Tibial nerve (tissue), 4 donors: Measurements from ENCODE around the gene EEF2. TPM values are rescaled to one million over a fixed set of nuclear protein-coding genes. Genes with fewer than 3 reads are reported as not detected.

ENCODE experiments used
- DNase-seq, 2 donors: peaks; one replicate each; pipeline ENCODE4 v3.0.0-alpha.2; 2019; ENCODE audit warnings: low spot score in 2 of 2
- H3K27ac ChIP-seq, 4 donors: fragments of 200-600 bp; sonication (generic) in 3 of 4; one replicate each; pipeline ENCODE4 v1.5.1; 2017 to 2019; ENCODE audit warnings: mild to moderate bottlenecking in 1 of 4
- H3K27me3 ChIP-seq, 2 donors: fragments of 200-600 bp; sonication (generic) in 1 of 2; one replicate each; pipeline versions ENCODE4 v1.5.1 to v1.6.0; 2017 to 2019
- H3K36me3 ChIP-seq, 3 donors: fragments of 200-600 bp; sonication (generic); one replicate each; pipeline ENCODE4 v1.5.1; 2018 to 2019
- H3K4me1 ChIP-seq, 4 donors: fragments of 200-600 bp; sonication (generic) in 3 of 4; one replicate each; pipeline ENCODE4 v1.5.1; 2017 to 2019
- H3K4me3 ChIP-seq, 4 donors: fragments of 200-600 bp; sonication (generic) in 3 of 4; one replicate each; pipeline ENCODE4 v1.5.1; 2017 to 2019; ENCODE audit warnings: mild to moderate bottlenecking in 1 of 4, moderate library complexity in 1 of 4
- H3K9me3 ChIP-seq, 4 donors: fragments of 200-600 bp; sonication (generic) in 3 of 4; one replicate each; pipeline ENCODE4 v1.5.1; 2017 to 2019
- EP300 ChIP-seq, 2 donors: sonication (generic); formaldehyde crosslinking; IDR thresholded peaks; one replicate each; pipeline ENCODE4 v1.6.1; 2017; ENCODE audit warnings: antibody characterized with exemption in 2 of 2, mild to moderate bottlenecking in 1 of 2
- POLR2A ChIP-seq, 2 donors: fragments of 450-650 bp; IDR thresholded peaks; one replicate each; pipeline ENCODE4 v1.6.1; 2017; ENCODE audit warnings: antibody characterized with exemption in 2 of 2, mild to moderate bottlenecking in 2 of 2, moderate library complexity in 2 of 2
- WGBS, 2 donors: methylation state at CpG; one replicate each; pipeline ENCODE4 v1.1.5; 2018; 5-methylcytosine and 5-hydroxymethylcytosine counted together
- total RNA-seq, 4 donors: library from RNA; depleted of rRNA; stranded (reverse); fragments of >200 nt; gene quantifications; one replicate each; pipeline ENCODE4 v1.1.0, GENCODE V29; 2016
- TF ChIP-seq, protein P1 (sequence below), 5 experiments: fragments of 200-600 bp in 3 of 5; fragments of 450-650 bp in 2 of 5; sonication (generic) in 3 of 5; IDR thresholded peaks; one replicate each; pipeline ENCODE4 v1.5.1; 2016 to 2019; ENCODE audit warnings: antibody characterized with exemption in 5 of 5, mild to moderate bottlenecking in 3 of 5, moderate library complexity in 2 of 5

The EEF2 gene
- total RNA-seq, 4 donors from 2014 or later = 1,233 to 1,650 (median 1,549) TPM

DNA sequence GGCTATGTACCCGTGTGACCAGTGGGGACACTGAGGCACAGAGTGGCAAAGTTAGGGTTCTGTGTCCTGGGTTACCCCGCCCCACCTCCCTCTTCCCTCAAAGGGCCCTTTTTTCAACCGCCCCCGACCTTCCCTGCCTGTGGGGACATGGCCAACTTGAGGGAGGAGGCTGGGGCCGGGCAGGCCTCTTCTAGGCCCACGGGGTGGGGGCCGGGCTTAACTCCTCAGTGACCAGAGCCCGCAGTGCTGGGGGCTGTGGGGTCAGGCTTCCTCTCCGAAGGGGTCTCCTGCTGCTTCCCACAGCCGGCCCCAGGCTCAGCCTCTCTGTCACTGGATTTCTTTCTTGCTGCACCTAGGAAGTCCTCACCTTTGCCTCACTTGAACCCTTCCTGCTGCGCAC lies 46.2 kb upstream of the EEF2 start:
- H3K36me3 ChIP-seq = peaks cover 5 to 86% (median 21%) of the 10 kb centered on the region in 3 donors
- 34 to 58% methylated on average over 8 to 9 of the region's 11 CpGs for WGBS, 2 donors
- DNase-seq = no peak
- no peak overlapping the region for H3K4me3 ChIP-seq
- TF ChIP-seq, protein P1, sequence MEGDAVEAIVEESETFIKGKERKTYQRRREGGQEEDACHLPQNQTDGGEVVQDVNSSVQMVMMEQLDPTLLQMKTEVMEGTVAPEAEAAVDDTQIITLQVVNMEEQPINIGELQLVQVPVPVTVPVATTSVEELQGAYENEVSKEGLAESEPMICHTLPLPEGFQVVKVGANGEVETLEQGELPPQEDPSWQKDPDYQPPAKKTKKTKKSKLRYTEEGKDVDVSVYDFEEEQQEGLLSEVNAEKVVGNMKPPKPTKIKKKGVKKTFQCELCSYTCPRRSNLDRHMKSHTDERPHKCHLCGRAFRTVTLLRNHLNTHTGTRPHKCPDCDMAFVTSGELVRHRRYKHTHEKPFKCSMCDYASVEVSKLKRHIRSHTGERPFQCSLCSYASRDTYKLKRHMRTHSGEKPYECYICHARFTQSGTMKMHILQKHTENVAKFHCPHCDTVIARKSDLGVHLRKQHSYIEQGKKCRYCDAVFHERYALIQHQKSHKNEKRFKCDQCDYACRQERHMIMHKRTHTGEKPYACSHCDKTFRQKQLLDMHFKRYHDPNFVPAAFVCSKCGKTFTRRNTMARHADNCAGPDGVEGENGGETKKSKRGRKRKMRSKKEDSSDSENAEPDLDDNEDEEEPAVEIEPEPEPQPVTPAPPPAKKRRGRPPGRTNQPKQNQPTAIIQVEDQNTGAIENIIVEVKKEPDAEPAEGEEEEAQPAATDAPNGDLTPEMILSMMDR (IDR thresholded peaks at IDR 0.05) = no peak
- TF ChIP-seq EP300 (IDR thresholded peaks at IDR 0.05) = no peak
- no peak for TF ChIP-seq POLR2A (IDR thresholded peaks at IDR 0.05)
- peaks cover 0 to 51% (median 29%) of the 10 kb centered on the region in 4 donors for H3K4me1 ChIP-seq
- peak overlapping the region; percentile 48 to 87 (median 71) for H3K27ac ChIP-seq
- H3K27me3 ChIP-seq = no peaks in the 10 kb centered on the region
- no peaks in the 10 kb centered on the region for H3K9me3 ChIP-seq

DNA sequence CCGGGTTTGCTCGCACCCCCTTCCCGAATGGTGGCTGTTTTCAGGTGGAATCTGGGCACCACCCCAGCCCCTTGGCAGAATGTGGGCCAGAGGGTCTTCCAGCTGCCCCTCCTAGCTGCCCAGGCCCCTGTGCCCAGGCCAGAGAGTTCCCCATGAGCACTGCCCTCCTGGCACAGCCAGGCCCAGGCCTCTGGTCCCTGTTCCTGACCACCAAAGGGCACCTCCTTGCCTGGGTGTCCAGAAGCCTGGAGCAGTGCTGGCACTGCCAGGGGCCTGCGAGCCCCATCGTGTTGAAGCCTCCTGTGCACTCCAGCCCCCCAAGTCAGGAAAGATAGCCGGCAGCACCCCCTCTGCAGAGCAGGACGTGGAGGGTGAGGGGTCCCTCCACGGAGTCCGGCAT lies 45.7 kb upstream of the EEF2 start:
- no peak for DNase-seq
- no peaks in the 10 kb centered on the region for H3K27me3 ChIP-seq
- H3K9me3 ChIP-seq = no peaks in the 10 kb centered on the region
- peaks cover 5 to 89% (median 21%) of the 10 kb centered on the region in 3 donors for H3K36me3 ChIP-seq
- peaks cover 0 to 51% (median 29%) of the 10 kb centered on the region in 4 donors for H3K4me1 ChIP-seq
- TF ChIP-seq, protein P1 (IDR thresholded peaks at IDR 0.05) = no peak
- TF ChIP-seq EP300 (IDR thresholded peaks at IDR 0.05) (no peak), POLR2A (IDR thresholded peaks at IDR 0.05) (no peak)
- 60 to 78% methylated on average over 4 to 9 of the region's 9 CpGs for WGBS, 2 donors
- H3K27ac ChIP-seq = peak overlapping the region; percentile 36 to 87 (median 71)
- no peak overlapping the region for H3K4me3 ChIP-seq

DNA sequence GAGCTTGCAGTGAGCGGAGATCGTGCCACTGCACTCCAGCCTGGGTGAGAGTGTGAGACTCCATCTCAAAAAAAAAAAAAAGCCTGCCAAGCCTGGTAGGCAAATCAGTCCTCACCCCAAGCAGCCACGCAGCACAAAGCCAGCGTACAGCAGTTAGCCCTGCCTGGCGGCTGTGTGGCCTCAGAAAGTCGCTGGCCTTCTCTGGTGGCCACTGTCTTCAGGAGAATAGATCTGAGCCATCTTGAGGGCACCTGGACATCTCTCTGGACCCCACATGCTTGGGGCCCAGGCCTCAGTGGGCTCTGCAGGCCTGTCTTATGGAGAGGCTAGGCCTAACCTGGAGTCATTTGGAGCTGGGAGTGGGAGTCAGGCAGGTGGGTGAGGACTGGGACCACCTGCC lies 45.3 kb upstream of the EEF2 start:
- TF ChIP-seq, protein P1 (IDR thresholded peaks at IDR 0.05) = no peak
- TF ChIP-seq EP300 (IDR thresholded peaks at IDR 0.05) (no peak), POLR2A (IDR thresholded peaks at IDR 0.05) (no peak)
- 92 to 96% methylated on average over 6 of the region's 6 CpGs for WGBS, 2 donors

DNA sequence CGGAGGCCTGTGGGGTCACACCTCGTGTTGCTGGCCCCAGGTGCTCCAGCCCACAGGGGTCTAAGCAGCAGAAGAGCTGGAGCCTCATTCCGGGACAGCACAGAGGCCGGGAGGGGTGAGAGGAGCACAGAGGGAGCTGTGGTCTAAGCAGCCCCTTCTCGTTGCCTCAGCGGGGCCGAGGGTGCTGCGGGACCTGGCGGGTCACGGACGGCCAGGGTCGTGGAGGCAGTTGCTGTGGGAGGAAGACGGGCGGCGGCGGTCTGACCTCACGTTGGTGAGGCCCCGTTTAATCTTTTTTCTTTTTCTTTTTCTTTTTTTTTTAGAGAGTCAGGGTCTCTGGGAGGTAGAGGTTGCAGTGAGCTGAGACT lies 44.0 kb upstream of the EEF2 start:
- TF ChIP-seq, protein P1 (IDR thresholded peaks at IDR 0.05) = no peak
- TF ChIP-seq EP300 (IDR thresholded peaks at IDR 0.05) (no peak), POLR2A (IDR thresholded peaks at IDR 0.05) (no peak)
- no peak for DNase-seq
- 77 to 80% methylated on average over 18 of the region's 18 CpGs for WGBS, 2 donors
- no peak overlapping the region for H3K27ac ChIP-seq
- peaks cover 0 to 42% (median 20%) of the 10 kb centered on the region in 4 donors for H3K4me1 ChIP-seq
- no peaks in the 10 kb centered on the region for H3K9me3 ChIP-seq
- H3K27me3 ChIP-seq = no peaks in the 10 kb centered on the region
- H3K36me3 ChIP-seq = peaks cover 5 to 90% (median 26%) of the 10 kb centered on the region in 3 donors
- no peak overlapping the region for H3K4me3 ChIP-seq

More for the DNA sequence above, 45.3 kb upstream of the EEF2 start:
- Histone ChIP-seq H3K27me3 (no peaks in the 10 kb centered on the region), H3K4me3 (no peak overlapping the region), H3K36me3 (peaks cover 5 to 90% (median 21%) of the 10 kb centered on the region in 3 donors), H3K4me1 (peaks cover 0 to 51% (median 29%) of the 10 kb centered on the region in 4 donors), H3K27ac (peak overlapping the region; percentile 36 to 87 (median 71)), H3K9me3 (no peaks in the 10 kb centered on the region)
- no peak for DNase-seq

DNA sequence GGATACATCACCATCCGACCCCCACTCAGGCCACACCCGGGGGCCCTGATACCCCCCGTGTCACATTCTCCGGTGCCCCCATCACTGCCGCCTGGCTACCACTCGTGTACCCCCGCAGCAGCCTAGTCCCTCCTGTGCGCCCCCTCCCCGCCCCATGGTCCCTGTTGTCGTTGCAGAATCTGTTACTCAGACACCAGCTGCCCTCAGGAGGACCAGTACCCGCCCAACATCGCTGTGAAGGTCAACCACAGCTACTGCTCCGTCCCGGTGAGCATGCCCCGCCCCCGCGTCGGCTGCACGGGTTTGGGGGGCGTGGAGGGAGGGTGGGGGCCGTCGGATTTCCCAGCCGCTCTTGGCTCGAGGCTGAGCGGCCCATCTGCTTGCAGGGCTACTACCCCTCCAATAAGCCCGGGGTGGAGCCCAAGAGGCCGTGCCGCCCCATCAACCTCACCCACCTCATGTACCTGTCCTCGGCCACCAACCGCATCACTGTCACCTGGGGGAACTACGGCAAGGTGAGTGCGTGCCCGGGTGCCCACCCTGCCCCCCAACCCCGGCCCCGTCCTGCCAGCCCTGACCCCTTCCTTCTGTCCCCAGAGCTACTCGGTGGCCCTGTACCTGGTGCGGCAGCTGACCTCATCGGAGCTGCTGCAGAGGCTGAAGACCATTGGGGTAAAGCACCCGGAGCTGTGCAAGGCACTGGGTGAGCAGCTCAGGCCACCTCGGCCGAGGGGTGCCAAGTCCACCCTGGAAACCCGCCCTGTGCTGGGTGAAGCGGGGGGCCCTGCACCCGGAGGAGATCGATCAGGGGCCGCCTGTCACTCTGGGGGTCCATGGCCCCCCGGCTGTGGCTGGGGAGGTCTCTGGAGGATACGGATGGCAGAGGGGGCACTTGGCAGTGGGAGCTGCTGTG lies 43.3 kb upstream of the EEF2 start:
- TF ChIP-seq, protein P1 (IDR thresholded peaks at IDR 0.05) = no peak
- TF ChIP-seq POLR2A (IDR thresholded peaks at IDR 0.05) (no peak), EP300 (IDR thresholded peaks at IDR 0.05) (no peak)
- DNase-seq = no peak
- peaks cover 5 to 90% (median 20%) of the 10 kb centered on the region in 3 donors for H3K36me3 ChIP-seq
- peak overlapping the region in 1 of 4 donors; percentile 2 for H3K27ac ChIP-seq
- no peak overlapping the region for H3K4me3 ChIP-seq
- WGBS, 2 donors = 87 to 89% methylated on average over 42 to 47 of the region's 48 CpGs
- no peaks in the 10 kb centered on the region for H3K27me3 ChIP-seq
- H3K4me1 ChIP-seq = peaks cover 0 to 42% (median 14%) of the 10 kb centered on the region in 4 donors
- no peaks in the 10 kb centered on the region for H3K9me3 ChIP-seq
